Effector memory CD4-positive, alpha-beta T cell (primary cell): ENCODE data around the gene MET.
"Not testable (repeated sequence)": the region's sequence is repeated elsewhere in the genome, so short reads cannot be mapped to it uniquely, and the experiment has no call there.

Experiments used
- DNase-seq, 3 donors: peaks; one replicate each; pipeline ENCODE4 v3.0.0-alpha.2; 2020
- H3K27ac ChIP-seq: 2 replicates; pipeline ENCODE4 v1.7.0; 2013; ENCODE audit warnings: mild to moderate bottlenecking, low read length, moderate library complexity; ENCODE audit not compliant: insufficient read depth, poor library complexity, severe bottlenecking
- H3K27me3 ChIP-seq: replicated peaks from 2 replicates; pipeline ENCODE4 v1.7.0; 2013; ENCODE audit warnings: mild to moderate bottlenecking, low read length; ENCODE audit not compliant: insufficient read depth, control insufficient read depth, poor library complexity, severe bottlenecking
- H3K36me3 ChIP-seq: 2 replicates; pipeline ENCODE4 v1.7.0; 2013; ENCODE audit warnings: mild to moderate bottlenecking, low read length, moderate library complexity; ENCODE audit not compliant: control insufficient read depth, insufficient read depth
- H3K4me1 ChIP-seq: 2 replicates; pipeline ENCODE4 v1.7.0; 2013; ENCODE audit warnings: low read length, mild to moderate bottlenecking; ENCODE audit not compliant: control insufficient read depth, insufficient read depth, poor library complexity, severe bottlenecking
- H3K4me3 ChIP-seq: 2 replicates; pipeline ENCODE4 v1.7.0; 2013; ENCODE audit warnings: low read length, low read depth, mild to moderate bottlenecking; ENCODE audit not compliant: insufficient read depth, poor library complexity, severe bottlenecking
- H3K9me3 ChIP-seq: 2 replicates; pipeline ENCODE4 v1.7.0; 2013; ENCODE audit warnings: mild to moderate bottlenecking, low read length, moderate library complexity; ENCODE audit not compliant: control insufficient read depth

Gene MET

DNA sequence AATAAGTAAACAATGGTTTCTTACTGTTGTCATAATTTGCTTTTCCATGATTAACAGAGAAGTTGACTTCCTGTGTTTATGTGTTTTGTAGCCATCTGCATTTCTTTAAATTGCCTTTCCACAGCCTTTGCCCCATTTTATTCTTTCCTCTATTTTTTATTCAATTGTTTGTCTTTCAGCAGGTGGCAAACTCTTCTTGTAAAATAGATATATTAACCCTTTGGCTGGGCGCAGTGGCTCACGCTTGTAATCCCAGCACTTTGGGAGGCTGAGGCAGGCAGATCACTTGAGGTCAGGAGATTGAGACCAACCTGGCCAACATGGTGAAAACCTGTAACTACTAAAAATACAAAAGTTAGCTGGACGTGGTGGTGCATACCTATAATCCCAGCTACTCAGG, 139.8 kb downstream of the MET start:
- Histone ChIP-seq H3K27me3 (no peaks in the 10 kb centered on the region), H3K27ac (no peak overlapping the region), H3K9me3 (no peaks in the 10 kb centered on the region), H3K36me3 (no peaks in the 10 kb centered on the region), H3K4me1 (no peaks in the 10 kb centered on the region), H3K4me3 (no peak overlapping the region)
- no peak for DNase-seq

DNA sequence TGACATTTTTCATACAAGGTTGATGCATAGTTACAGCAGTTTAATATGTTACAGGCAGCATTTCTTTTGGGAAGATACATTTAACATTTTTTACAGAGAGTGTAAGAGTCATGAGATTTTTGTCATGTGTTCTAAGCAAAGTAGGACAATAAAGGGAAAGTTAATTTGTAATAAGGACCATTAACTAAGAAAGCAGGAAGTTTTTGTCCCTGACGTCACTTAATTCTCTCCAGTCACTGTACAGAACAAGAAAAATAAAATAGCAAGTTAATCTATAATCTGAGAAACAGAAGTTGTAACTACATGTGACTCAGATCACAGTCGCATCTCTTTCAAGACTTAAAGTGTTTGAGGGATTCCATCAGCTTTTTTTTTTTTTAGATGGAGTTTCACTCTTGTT, 140.9 kb downstream of the MET start:
- H3K36me3 ChIP-seq: no peaks in the 10 kb centered on the region
- no peak overlapping the region for H3K27ac ChIP-seq
- H3K9me3 ChIP-seq: no peaks in the 10 kb centered on the region
- H3K4me3 ChIP-seq: no peak overlapping the region
- H3K4me1 ChIP-seq: no peaks in the 10 kb centered on the region
- DNase-seq: no peak
- H3K27me3 ChIP-seq: no peaks in the 10 kb centered on the region

DNA sequence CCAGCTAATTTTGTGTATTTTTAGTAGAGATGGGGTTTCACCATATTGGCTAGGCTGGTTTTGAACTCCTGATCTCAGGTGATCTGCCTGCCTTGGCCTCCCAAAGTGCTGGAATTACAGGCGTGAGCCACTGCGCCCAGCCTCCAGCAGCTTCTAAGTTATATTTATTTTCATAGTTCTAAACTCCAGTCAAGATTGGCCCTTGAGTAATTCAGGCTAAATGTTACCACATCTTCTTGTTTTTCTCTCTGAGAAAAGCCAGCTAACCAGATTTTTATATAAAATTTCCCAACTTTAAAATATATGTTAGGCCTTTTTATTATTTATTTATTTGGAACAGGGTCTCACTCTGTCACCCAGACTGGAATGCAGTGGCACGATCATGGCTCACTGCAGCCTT, 141.4 kb downstream of the MET start:
- not testable (repeated sequence) for H3K27me3 ChIP-seq, H3K9me3 ChIP-seq, H3K4me3 ChIP-seq, H3K4me1 ChIP-seq, DNase-seq, H3K27ac ChIP-seq, H3K36me3 ChIP-seq

DNA sequence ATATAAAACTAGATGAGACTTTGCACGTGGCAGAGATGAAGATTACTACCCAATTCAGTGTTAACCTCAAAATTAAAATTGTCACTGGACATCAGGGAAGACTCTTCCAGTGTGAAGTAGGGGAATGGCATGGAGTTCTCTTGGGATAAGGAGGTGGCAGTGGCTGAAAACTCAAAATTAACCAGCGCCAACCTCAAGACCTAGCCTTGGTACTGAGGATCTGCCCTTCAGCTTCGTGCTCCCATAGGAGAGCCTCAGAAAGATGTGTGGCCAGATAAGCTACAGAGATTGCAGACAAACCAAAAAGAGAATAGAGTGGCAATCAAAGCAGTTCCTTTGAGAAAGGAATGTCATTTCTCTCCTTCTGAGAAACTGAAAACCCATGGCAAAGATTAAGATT, 143.0 kb downstream of the MET start:
- Histone ChIP-seq H3K4me3 (no peak overlapping the region), H3K4me1 (no peaks in the 10 kb centered on the region), H3K27me3 (no peaks in the 10 kb centered on the region), H3K36me3 (no peaks in the 10 kb centered on the region), H3K27ac (no peak overlapping the region), H3K9me3 (no peaks in the 10 kb centered on the region)
- no peak for DNase-seq

DNA sequence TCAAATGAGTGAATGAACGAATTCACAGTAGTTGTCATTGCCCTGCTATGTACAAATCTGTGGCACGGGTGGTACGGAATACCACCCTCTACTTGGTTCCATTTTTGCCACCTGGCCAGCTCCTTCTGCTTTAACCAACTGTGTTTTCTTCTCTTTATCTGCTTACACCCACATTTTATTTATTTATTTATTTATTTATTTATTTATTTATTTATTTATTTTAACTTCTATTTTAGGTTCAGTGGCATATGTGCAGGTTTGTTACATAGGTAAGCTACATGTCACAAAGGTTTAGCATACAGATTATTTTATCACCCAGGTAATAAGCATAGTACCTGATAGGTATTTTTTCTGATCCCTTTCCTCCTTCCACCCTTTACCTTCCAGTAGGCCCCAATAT, 148.2 kb downstream of the MET start:
- Histone ChIP-seq H3K4me3 (no peak overlapping the region), H3K9me3 (no peaks in the 10 kb centered on the region), H3K27me3 (no peaks in the 10 kb centered on the region), H3K36me3 (no peaks in the 10 kb centered on the region), H3K27ac (no peak overlapping the region), H3K4me1 (no peaks in the 10 kb centered on the region)
- DNase-seq: no peak

DNA sequence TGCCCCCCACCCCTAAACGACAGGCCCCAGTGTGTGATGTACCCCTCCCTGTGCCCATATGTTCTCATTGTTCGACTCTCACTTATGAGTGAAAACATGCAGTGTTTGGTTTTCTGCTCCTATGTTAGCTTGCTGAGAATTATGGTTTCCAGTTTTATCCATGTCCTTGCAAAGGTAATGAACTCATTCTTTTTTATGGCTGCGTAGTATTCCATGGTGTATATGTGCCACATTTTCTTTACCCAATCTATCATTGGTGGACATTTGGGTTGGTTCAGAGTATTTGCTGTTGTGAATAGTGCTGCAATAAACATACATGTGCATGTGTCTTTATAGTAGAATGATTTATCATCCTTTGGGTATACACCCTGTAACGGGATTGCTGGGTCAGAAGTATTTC, 149.7 kb downstream of the MET start:
- not testable (repeated sequence) for H3K4me1 ChIP-seq, H3K9me3 ChIP-seq, H3K27me3 ChIP-seq, H3K4me3 ChIP-seq, H3K36me3 ChIP-seq, H3K27ac ChIP-seq, DNase-seq

DNA sequence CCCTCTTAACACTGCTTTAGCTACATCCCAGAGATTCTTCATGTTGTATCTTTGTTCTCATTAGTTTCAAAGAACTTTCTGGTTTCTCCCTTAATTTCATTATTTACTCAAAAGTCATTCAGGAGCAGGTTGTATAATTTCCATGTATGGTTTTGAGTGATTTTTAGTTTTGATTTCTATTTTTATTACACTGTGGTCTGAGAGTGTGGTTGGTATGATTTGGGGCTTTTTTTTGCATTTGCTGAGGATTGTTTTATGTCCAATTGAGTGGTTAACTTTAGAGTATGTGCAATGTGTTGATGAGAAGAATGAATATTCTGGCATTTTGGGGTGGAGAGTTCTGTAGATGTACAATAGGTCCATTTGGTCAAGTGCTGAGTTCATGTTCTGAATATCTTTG, 152.5 kb downstream of the MET start:
- DNase-seq: no peak
- Histone ChIP-seq H3K4me3 (no peak overlapping the region), H3K36me3 (no peaks in the 10 kb centered on the region), H3K27me3 (no peaks in the 10 kb centered on the region), H3K9me3 (no peaks in the 10 kb centered on the region), H3K4me1 (no peaks in the 10 kb centered on the region), H3K27ac (no peak overlapping the region)

DNA sequence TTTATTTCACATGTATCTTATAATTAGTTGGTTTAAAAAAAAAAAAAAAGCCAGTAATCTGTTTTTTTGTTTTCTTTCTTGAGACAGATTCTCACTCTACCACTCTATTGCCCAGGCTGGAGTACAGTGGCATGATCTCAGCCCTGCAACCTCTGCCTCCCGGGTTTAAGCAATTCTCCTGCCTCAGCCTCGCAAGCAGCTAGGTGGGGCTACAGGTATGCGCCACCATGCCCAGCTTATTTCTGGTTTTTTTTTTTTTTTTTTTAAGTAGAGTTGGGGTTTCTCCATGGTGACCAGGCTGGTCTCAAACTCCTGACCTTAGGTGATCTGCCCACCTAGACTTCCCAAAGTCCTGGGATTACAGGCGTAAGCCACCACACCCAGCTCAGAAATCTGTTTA, 156.3 kb downstream of the MET start:
- H3K9me3 ChIP-seq: no peaks in the 10 kb centered on the region
- H3K4me1 ChIP-seq: no peaks in the 10 kb centered on the region
- H3K27me3 ChIP-seq: no peaks in the 10 kb centered on the region
- no peak for DNase-seq
- no peak overlapping the region for H3K27ac ChIP-seq
- no peak overlapping the region for H3K4me3 ChIP-seq
- no peaks in the 10 kb centered on the region for H3K36me3 ChIP-seq

DNA sequence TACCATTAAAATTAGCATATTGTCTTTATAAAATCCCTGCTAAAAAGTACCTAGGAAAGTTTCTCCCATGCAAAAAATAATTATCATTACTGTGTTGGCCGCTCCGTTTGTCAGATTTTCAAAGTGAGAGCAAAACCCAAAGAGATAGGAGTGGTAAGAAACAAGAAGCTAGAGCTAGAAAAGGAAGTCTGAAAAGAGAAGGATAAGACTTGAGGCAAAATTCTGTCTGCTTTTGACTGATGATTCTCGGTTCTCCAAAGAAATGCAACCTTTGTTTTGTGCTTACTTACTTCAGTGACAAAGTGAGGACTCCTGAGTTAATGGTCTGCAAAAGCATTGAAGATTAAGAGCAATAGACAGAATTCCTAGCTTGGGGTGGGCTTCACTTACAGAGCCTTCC, 157.0 kb downstream of the MET start:
- no peak for DNase-seq
- H3K4me3 ChIP-seq: no peak overlapping the region
- no peak overlapping the region for H3K27ac ChIP-seq
- H3K9me3 ChIP-seq: no peaks in the 10 kb centered on the region
- no peaks in the 10 kb centered on the region for H3K4me1 ChIP-seq
- H3K27me3 ChIP-seq: no peaks in the 10 kb centered on the region
- H3K36me3 ChIP-seq: no peaks in the 10 kb centered on the region

DNA sequence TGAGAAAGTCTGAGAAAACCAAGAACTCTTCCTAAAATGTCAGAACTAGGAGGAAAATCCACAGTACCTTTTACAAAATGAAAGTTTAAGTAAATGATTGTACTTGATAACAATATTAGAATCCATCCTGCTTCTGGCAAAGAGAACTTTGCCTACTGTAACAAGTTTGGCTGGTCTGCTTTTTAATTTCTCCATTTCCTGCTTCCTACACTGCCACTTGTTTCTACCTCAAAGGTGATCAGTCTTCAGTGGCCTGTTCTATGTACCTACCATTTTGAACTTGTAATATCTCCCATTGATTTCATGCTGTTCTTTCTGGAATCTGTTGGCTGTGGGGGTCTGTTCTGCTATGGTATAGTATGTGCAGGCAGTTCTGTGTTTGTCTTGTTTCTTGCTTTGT, 157.5 kb downstream of the MET start:
- no peaks in the 10 kb centered on the region for H3K4me1 ChIP-seq
- H3K27ac ChIP-seq: no peak overlapping the region
- H3K27me3 ChIP-seq: no peaks in the 10 kb centered on the region
- no peaks in the 10 kb centered on the region for H3K36me3 ChIP-seq
- no peak overlapping the region for H3K4me3 ChIP-seq
- DNase-seq: no peak
- H3K9me3 ChIP-seq: no peaks in the 10 kb centered on the region

DNA sequence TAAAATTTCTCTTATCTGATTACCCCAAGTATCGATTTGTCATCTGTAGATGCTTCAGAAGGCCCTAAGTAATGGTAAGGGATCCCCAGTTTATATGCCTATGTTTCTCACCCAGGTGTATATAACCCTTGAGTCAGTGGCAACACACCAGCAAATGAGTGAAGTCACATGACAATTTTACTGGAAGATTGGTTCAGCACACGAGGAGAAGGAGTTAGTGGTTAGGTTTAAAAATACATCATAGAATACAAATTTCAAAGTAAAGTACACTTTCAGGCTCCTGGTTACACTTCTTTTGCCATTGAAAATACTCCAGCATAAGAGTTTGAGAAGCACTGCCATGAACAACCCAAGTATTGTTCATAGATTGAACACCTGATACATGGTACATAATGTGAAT, 160.7 kb downstream of the MET start:
- no peak overlapping the region for H3K4me3 ChIP-seq
- no peaks in the 10 kb centered on the region for H3K9me3 ChIP-seq
- H3K4me1 ChIP-seq: no peaks in the 10 kb centered on the region
- DNase-seq: no peak
- H3K36me3 ChIP-seq: no peaks in the 10 kb centered on the region
- no peak overlapping the region for H3K27ac ChIP-seq
- H3K27me3 ChIP-seq: no peaks in the 10 kb centered on the region
